Activated naive CD4-positive, alpha-beta T cell treated with anti-CD3 and anti-CD28 coated beads for 36 hours (primary cell): ENCODE results near the gene E2F7. TPM values are rescaled to one million over a fixed set of nuclear protein-coding genes. Genes with fewer than 3 reads are reported as not detected.
"Not testable (repeated sequence)": the region's sequence is repeated elsewhere in the genome, so short reads cannot be mapped to it uniquely, and the experiment has no call there.

Experiments
- CTCF ChIA-PET: fragments of 350-600 bp; sonication (Branson Sonifier 250); formaldehyde crosslinking; loops from one replicate; lab custom pipeline; 2021; ENCODE audit warnings: antibody characterized with exemption; lab: Charles Lee
- DNase-seq: peaks from one replicate; pipeline ENCODE4 v3.0.0-alpha.2; 2020
- H3K27ac Mint-ChIP-seq: one replicate; pipeline ENCODE4 v1.8.0; 2021; ENCODE audit warnings: mild to moderate bottlenecking, mixed read lengths
- H3K27me3 Mint-ChIP-seq: one replicate; pipeline ENCODE4 v1.8.0; 2021; ENCODE audit warnings: low read depth, mixed read lengths
- H3K36me3 Mint-ChIP-seq: one replicate; pipeline ENCODE4 v1.8.0; 2021; ENCODE audit warnings: low read depth, mixed read lengths
- H3K4me1 Mint-ChIP-seq: one replicate; pipeline ENCODE4 v1.8.0; 2021; ENCODE audit warnings: low read depth, mixed read lengths
- H3K4me3 Mint-ChIP-seq: one replicate; pipeline ENCODE4 v1.8.0; 2021; ENCODE audit warnings: mild to moderate bottlenecking, moderate library complexity, mixed read lengths
- H3K9me3 Mint-ChIP-seq: one replicate; pipeline ENCODE4 v1.8.0; 2021; ENCODE audit warnings: mixed read lengths
- intact Hi-C: fragments of 100-400 bp; cut with micrococcal nuclease; formaldehyde crosslinking; loops from one replicate; pipeline ENCODE4 v1.15.1; 2023
- total RNA-seq, 2 experiments: library from RNA; stranded (reverse); gene quantifications; one replicate each; pipeline ENCODE4 v1.2.3, GENCODE V29; 2021

E2F7 gene, protein sequence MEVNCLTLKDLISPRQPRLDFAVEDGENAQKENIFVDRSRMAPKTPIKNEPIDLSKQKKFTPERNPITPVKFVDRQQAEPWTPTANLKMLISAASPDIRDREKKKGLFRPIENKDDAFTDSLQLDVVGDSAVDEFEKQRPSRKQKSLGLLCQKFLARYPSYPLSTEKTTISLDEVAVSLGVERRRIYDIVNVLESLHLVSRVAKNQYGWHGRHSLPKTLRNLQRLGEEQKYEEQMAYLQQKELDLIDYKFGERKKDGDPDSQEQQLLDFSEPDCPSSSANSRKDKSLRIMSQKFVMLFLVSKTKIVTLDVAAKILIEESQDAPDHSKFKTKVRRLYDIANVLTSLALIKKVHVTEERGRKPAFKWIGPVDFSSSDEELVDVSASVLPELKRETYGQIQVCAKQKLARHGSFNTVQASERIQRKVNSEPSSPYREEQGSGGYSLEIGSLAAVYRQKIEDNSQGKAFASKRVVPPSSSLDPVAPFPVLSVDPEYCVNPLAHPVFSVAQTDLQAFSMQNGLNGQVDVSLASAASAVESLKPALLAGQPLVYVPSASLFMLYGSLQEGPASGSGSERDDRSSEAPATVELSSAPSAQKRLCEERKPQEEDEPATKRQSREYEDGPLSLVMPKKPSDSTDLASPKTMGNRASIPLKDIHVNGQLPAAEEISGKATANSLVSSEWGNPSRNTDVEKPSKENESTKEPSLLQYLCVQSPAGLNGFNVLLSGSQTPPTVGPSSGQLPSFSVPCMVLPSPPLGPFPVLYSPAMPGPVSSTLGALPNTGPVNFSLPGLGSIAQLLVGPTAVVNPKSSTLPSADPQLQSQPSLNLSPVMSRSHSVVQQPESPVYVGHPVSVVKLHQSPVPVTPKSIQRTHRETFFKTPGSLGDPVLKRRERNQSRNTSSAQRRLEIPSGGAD
- 1 to 10 TPM; 9.6 to 9.9 TPM for total RNA-seq

DNA sequence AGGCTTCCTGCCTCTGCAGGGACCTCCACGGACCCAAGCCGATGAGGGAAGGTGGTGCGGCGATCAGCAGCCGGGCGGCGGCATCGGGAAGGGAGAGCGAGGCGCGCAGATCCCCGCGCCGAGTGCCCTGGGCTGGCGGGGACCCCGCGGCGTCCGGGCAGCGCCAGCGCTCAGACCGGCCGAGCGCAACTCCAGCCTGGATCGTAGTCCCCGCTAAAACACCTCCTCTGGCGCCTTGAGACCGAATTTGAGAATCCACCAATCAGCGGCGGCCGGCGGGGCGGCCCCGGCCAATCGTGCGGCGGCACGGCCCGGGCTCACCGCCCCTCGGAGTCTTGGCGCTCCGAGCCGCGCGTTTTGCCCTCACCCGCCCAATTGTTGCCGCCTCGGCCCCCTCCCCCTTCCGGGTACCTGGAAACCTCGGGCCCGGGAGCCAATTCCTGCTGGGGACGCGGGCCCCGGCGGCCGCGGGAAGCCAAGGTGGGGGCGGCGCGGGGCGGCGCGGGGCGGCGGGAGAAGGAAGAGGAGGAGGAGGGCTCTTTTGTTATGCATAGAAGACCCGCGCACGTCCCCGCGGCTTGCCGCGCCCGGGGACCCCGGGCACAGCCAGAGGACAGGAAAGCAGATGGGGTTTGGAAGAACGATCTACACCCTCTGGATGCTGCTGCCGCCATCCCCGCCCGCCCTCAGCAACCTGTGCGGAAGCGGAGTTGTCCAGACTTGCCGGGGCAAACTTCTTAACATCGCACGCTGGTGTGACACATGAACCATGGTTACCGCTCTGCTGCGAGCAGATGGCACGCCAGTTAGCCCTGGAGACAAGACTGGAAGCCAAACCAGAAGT lies at the start of gene E2F7:
Gene E2F7, minus strand, starts transcription at position 209 of the 844 bp plus-strand sequence. CDS start 934 bp downstream, outside the sequence.
- intact Hi-C loops, result loop anchor here (1.0 to 10.0 kb wide), 8 partner anchors 16 to 1581 kb away; partner anchors contain the start of genes CSRP2, GLIPR1, KRR1 and ZDHHC17
- CTCF ChIA-PET, result no interaction called here
- H3K4me3 Mint-ChIP-seq, result peak within 1 kb of the TSS; percentile 79
- peak within 1 kb of the TSS; percentile 47 for H3K27ac Mint-ChIP-seq
- peaks cover 8% of the 10 kb centered on the region for H3K36me3 Mint-ChIP-seq
- DNase-seq, result peak; percentile 90
- H3K27me3 Mint-ChIP-seq, result peaks cover 46% of the 10 kb centered on the region
- peaks cover 10% of the 10 kb centered on the region for H3K4me1 Mint-ChIP-seq
- H3K9me3 Mint-ChIP-seq, result no peaks in the 10 kb centered on the region

DNA sequence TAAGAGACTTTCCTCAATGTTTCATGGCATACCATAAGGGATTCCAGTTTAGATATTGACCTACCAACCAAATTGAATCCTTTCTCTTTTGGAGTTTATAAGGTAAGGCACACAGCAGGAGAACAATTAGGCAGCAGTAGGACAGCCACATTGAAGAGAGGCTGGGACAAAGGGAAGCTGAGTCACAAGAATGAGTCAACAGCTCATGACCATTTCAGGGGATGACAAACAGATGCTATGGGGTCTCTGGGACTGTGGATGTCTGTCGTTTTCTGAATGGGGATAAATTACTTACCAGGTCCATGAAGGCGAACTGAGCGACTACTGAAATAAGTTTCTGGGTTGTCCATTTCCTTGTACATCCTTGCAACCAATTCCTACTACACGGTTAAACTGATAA lies 48.6 kb upstream of the E2F7 start:
- Mint-ChIP-seq H3K36me3 (no peaks in the 10 kb centered on the region), H3K9me3 (peaks cover 7% of the 10 kb centered on the region), H3K4me1 (no peaks in the 10 kb centered on the region), H3K27me3 (no peaks in the 10 kb centered on the region), H3K4me3 (no peak overlapping the region), H3K27ac (no peak overlapping the region)
- no peak for DNase-seq
- CTCF ChIA-PET, result no interaction called here
- intact Hi-C loops, result no loop called here

DNA sequence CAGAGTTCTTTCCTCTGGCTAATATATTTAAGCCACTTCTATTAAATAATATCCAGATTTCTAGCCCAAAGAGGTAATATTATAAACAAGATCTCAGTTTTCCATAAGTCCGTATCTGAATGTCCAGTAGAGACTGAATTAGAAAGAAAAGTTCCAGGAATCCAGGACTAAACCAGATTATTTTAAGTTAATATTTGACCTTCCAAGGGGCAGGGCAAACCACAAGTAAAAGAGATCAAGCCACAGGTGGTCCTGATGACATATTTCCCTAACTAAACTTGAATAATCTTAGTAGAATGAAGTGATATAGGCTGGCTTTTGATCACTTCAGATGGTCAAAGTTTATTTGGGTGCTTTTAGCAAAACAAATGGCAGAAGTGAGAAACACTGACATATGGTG lies 43.3 kb upstream of the E2F7 start:
- CTCF ChIA-PET, result no interaction called here
- peaks cover 7% of the 10 kb centered on the region for H3K9me3 Mint-ChIP-seq
- no peak overlapping the region for H3K4me3 Mint-ChIP-seq
- H3K27me3 Mint-ChIP-seq, result no peaks in the 10 kb centered on the region
- H3K4me1 Mint-ChIP-seq, result no peaks in the 10 kb centered on the region
- intact Hi-C loops, result no loop called here
- H3K36me3 Mint-ChIP-seq, result no peaks in the 10 kb centered on the region
- no peak for DNase-seq
- H3K27ac Mint-ChIP-seq, result no peak overlapping the region

DNA sequence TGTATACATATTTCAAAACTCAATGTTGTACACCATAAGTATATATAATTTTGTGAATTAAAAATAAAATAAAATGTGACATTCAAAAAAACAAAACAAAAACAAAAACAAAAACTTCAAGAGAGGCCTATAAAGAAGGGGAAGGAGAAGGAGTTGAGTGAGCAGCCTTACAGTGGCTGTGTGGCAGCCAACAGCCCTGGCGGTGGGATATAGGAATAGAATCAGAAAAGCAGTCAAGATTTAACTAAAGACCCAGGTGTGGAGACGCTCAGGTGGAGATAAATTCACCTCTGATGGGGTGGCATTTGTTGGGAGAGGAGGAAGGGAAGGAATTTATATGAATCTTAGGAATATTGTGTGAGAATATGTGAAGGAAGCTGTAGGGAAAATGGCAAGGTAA lies 41.8 kb upstream of the E2F7 start:
- no peaks in the 10 kb centered on the region for H3K36me3 Mint-ChIP-seq
- CTCF ChIA-PET, result no interaction called here
- intact Hi-C loops, result no loop called here
- no peaks in the 10 kb centered on the region for H3K4me1 Mint-ChIP-seq
- H3K27ac Mint-ChIP-seq, result no peak overlapping the region
- no peak for DNase-seq
- peaks cover 7% of the 10 kb centered on the region for H3K9me3 Mint-ChIP-seq
- H3K4me3 Mint-ChIP-seq, result no peak overlapping the region
- H3K27me3 Mint-ChIP-seq, result no peaks in the 10 kb centered on the region

DNA sequence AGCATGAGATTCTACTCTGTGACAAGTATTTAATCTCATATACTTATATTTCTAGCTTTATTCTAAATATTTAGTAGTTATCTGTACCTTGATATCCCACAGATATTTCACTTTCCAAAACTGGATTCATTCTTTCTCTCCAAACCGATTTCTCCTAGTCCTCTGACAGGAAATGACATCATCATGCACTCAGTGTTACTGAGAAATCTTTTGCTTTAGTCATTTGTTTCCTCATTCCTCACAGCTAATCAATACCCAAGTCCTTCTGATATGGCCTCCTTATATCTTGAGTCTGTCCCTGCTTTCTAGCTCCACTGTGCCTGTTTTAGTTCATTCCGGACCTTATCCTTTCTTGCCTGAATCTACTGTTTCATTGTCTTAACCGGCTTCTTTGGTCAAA lies 39.4 kb upstream of the E2F7 start:
- DNase-seq, result no peak
- no peaks in the 10 kb centered on the region for H3K4me1 Mint-ChIP-seq
- no peaks in the 10 kb centered on the region for H3K9me3 Mint-ChIP-seq
- H3K4me3 Mint-ChIP-seq, result no peak overlapping the region
- no peak overlapping the region for H3K27ac Mint-ChIP-seq
- intact Hi-C loops, result no loop called here
- peaks cover 4% of the 10 kb centered on the region for H3K27me3 Mint-ChIP-seq
- CTCF ChIA-PET, result no interaction called here
- H3K36me3 Mint-ChIP-seq, result no peaks in the 10 kb centered on the region

DNA sequence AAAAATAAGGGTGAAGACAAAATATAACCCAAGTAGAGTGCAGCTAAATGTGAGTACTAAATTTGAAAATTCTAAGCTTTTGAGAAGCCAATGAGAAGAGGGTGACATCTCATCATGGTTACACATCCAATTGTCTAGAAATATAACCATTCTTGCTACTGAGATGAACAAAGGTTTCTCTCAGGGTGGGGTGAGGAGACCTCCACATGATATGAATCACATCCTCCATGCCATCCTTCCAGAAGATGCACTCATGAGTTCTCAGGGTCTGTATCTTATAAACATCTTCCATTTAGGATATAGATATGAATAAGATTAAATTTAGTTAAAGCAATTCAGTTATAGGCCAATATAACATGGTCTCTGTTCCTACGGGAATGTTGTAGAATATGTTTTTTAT lies 38.9 kb upstream of the E2F7 start:
- no peak overlapping the region for H3K4me3 Mint-ChIP-seq
- H3K27ac Mint-ChIP-seq, result no peak overlapping the region
- intact Hi-C loops, result no loop called here
- no peaks in the 10 kb centered on the region for H3K9me3 Mint-ChIP-seq
- CTCF ChIA-PET, result no interaction called here
- no peaks in the 10 kb centered on the region for H3K36me3 Mint-ChIP-seq
- H3K4me1 Mint-ChIP-seq, result no peaks in the 10 kb centered on the region
- peaks cover 7% of the 10 kb centered on the region for H3K27me3 Mint-ChIP-seq
- no peak for DNase-seq

DNA sequence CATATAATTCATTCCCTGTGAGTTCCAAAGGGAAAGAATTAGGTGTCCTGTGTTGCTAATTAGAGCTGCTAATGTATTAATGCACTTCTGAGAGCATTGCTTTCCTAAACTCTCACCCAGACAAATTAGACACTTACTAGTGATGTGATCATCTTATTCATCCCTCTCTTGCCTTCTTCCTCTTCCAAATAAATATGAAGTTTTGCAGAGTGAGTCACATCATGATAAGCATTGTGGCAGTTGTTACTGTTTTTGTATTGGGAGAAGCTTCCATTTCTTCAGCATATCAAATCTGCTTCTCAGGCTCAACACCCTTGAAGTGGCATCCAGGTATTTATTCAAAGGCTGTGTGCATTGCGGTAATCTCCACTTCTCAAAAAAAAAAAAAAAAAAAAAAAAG lies 37.3 kb upstream of the E2F7 start:
- Mint-ChIP-seq H3K27me3 (peaks cover 7% of the 10 kb centered on the region), H3K36me3 (no peaks in the 10 kb centered on the region), H3K4me3 (no peak overlapping the region), H3K9me3 (no peaks in the 10 kb centered on the region), H3K27ac (no peak overlapping the region), H3K4me1 (no peaks in the 10 kb centered on the region)
- intact Hi-C loops, result no loop called here
- DNase-seq, result no peak
- CTCF ChIA-PET, result interaction anchor here (1.0 kb wide), 1 partner anchor 53 kb away, joined by 3 read pairs; no protein-coding TSS in a partner anchor

DNA sequence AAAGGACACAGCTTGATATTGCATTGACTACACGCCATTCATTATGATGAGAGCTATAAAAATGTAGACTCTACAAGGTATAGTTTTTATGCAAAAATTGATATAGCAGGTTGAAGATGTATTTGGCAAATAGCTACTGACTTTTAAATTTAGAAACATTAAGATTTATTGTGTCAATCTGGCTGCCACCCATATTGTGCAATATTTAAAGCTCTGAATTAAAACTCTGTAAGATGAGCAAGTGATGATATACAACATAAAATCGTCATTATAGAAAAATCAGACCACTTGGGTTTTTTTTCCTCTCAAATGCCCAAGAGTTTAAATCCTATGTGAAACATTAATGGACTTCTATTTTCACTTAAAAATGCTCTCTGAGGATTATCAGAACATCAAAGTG lies 36.8 kb upstream of the E2F7 start:
- CTCF ChIA-PET, result interaction anchor here (1.0 kb wide), 1 partner anchor 53 kb away, joined by 3 read pairs; no protein-coding TSS in a partner anchor
- Mint-ChIP-seq H3K27ac (no peak overlapping the region), H3K27me3 (peaks cover 7% of the 10 kb centered on the region), H3K4me1 (no peaks in the 10 kb centered on the region), H3K4me3 (no peak overlapping the region), H3K9me3 (no peaks in the 10 kb centered on the region), H3K36me3 (no peaks in the 10 kb centered on the region)
- intact Hi-C loops, result no loop called here
- DNase-seq, result no peak

DNA sequence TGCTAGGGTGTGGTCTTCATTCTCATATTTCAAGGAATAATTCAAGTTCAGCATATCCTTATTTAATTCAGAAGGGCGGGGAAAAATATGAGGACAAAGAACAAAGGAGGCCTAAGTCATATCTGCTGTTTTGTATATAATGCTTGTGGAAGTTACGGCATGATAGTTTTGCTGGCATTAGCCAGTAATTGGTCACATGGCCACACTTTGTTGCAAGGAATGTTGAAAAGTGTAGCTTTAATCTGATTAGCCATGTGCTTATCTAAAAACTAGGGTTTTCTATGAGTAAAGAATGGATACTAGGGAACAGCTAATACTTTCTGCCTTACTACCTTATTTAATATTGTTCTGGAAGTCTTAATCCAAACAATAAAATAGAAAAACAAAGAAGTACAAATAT lies 34.4 kb upstream of the E2F7 start:
- no peak overlapping the region for H3K4me3 Mint-ChIP-seq

DNA sequence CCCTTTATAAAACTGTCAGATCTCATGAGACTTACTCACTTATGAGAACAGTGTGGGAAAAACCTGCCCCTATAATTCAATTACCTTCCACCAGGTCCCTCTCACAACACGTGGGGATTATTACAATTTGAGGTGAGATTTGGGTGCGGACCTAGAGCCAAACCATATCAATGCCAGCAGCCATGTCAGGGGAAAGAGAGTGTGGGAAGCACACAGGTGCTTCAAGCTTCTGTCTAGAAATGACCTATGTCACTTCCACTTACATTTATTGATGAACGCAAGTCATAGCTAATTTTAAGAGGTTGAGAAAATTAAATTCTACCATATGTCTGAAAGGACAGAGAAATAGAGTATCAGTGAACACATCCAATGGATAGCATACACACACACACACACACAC lies 32.5 kb upstream of the E2F7 start:
- DNase-seq, result no peak

More for the DNA sequence above, 34.4 kb upstream of the E2F7 start:
- H3K9me3 Mint-ChIP-seq, result no peaks in the 10 kb centered on the region
- intact Hi-C loops, result no loop called here
- no peaks in the 10 kb centered on the region for H3K4me1 Mint-ChIP-seq
- DNase-seq, result no peak
- H3K36me3 Mint-ChIP-seq, result no peaks in the 10 kb centered on the region
- CTCF ChIA-PET, result no interaction called here
- peaks cover 17% of the 10 kb centered on the region for H3K27me3 Mint-ChIP-seq
- H3K27ac Mint-ChIP-seq, result no peak overlapping the region

DNA sequence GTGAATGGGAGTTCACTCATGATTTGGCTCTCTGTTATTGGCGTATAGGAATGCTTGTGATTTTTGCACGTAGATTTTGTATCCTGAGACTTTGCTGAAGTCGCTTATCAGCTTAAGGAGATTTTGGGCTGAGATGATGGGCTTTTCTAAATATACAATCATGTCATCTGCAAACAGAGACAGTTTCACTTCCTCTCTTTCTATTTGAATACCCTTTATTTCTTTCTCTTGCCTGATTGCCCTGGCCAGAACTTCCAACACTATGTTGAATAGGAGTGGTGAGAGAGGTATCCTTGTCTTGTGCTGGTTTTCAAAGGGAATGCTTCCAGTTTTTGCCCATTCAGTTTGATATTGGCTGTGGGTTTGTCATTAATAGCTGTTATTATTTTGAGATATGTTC lies 26.9 kb upstream of the E2F7 start:
- CTCF ChIA-PET, result interaction anchor here (0.6 kb wide), 1 partner anchor 13 kb away, joined by 3 read pairs; no protein-coding TSS in a partner anchor
- H3K4me1 Mint-ChIP-seq, H3K4me3 Mint-ChIP-seq, intact Hi-C loops, H3K36me3 Mint-ChIP-seq, H3K9me3 Mint-ChIP-seq, H3K27ac Mint-ChIP-seq, DNase-seq: not testable (repeated sequence)
- peaks cover 12% of the 10 kb centered on the region for H3K27me3 Mint-ChIP-seq

More for the DNA sequence above, 32.5 kb upstream of the E2F7 start:
- CTCF ChIA-PET, result no interaction called here
- no peak overlapping the region for H3K27ac Mint-ChIP-seq
- H3K27me3 Mint-ChIP-seq, result peaks cover 17% of the 10 kb centered on the region
- H3K36me3 Mint-ChIP-seq, result no peaks in the 10 kb centered on the region
- no peaks in the 10 kb centered on the region for H3K9me3 Mint-ChIP-seq
- no peak overlapping the region for H3K4me3 Mint-ChIP-seq
- intact Hi-C loops, result no loop called here
- H3K4me1 Mint-ChIP-seq, result no peaks in the 10 kb centered on the region
